Right atrium auricular region (tissue), 2 donors: Measurements from ENCODE around the gene RTP3. TPM values are rescaled to one million over a fixed set of nuclear protein-coding genes. Genes with fewer than 3 reads are reported as not detected.

Experiments
- DNase-seq: peaks from one replicate; pipeline ENCODE4 v3.0.0-alpha.2; 2019; ENCODE audit warnings: low spot score
- H3K27ac ChIP-seq, 2 donors: fragments of 200-600 bp; sonication (generic); 1 replicate in 1 of 2; 2 replicates in 1 of 2; pipeline ENCODE4 v1.5.1; 2016 to 2019
- H3K27me3 ChIP-seq, 2 donors: fragments of 200-600 bp; sonication (generic); one replicate each; pipeline versions ENCODE4 v1.5.1 to v1.6.0; 2017 to 2019
- H3K36me3 ChIP-seq: fragments of 200-600 bp; sonication (generic); one replicate; pipeline ENCODE4 v1.5.1; 2016
- H3K4me1 ChIP-seq, 2 donors: fragments of 200-600 bp; sonication (generic); one replicate each; pipeline versions ENCODE4 v1.5.1 to v1.6.0; 2017 to 2019
- H3K4me3 ChIP-seq, 2 donors: fragments of 200-600 bp; sonication (generic); 1 replicate in 1 of 2; 2 replicates in 1 of 2; pipeline ENCODE4 v1.5.1; 2017 to 2019; ENCODE audit warnings: mild to moderate bottlenecking in 1 of 2, moderate library complexity in 1 of 2
- H3K9me3 ChIP-seq, 2 donors: fragments of 200-600 bp; sonication (generic); one replicate each; pipeline ENCODE4 v1.5.1; 2019
- CTCF ChIP-seq, 2 donors: fragments of 200-600 bp; sonication (generic); IDR thresholded peaks; one replicate each; pipeline ENCODE4 v1.5.1; 2019; ENCODE audit warnings: antibody characterized with exemption in 2 of 2
- total RNA-seq, 2 donors: library from RNA; depleted of rRNA; stranded (reverse); fragments of >200 nt; gene quantifications; one replicate each; pipeline ENCODE4 v1.1.0, GENCODE V29; 2016

The RTP3 gene
- total RNA-seq, 2 donors from 2014 or later = not detected

- Histone ChIP-seq H3K4me3 (no peak overlapping the region), H3K9me3 (no peaks in the 10 kb centered on the region), H3K27ac (no peak overlapping the region), H3K4me1 (no peaks in the 10 kb centered on the region), H3K27me3 (no peaks in the 10 kb centered on the region), H3K36me3 (peaks cover 5% of the 10 kb centered on the region)
- TF ChIP-seq CTCF (IDR thresholded peaks at IDR 0.05) = no peak
- no peak for DNase-seq
Measured at GRCh38 chr3:46524832-46525231, 27.1 kb downstream of the RTP3 start.

GRCh38 chr3:46527239-46527638 lies 29.5 kb downstream of the RTP3 start:
- Histone ChIP-seq H3K4me1 (no peaks in the 10 kb centered on the region), H3K27ac (no peak overlapping the region), H3K36me3 (peaks cover 5% of the 10 kb centered on the region), H3K9me3 (no peaks in the 10 kb centered on the region), H3K27me3 (no peaks in the 10 kb centered on the region), H3K4me3 (no peak overlapping the region)
- no peak for TF ChIP-seq CTCF (IDR thresholded peaks at IDR 0.05)
- no peak for DNase-seq

GRCh38 chr3:46533091-46533490 lies 35.3 kb downstream of the RTP3 start:
- Histone ChIP-seq H3K36me3 (no peaks in the 10 kb centered on the region), H3K27me3 (no peaks in the 10 kb centered on the region), H3K27ac (no peak overlapping the region), H3K9me3 (no peaks in the 10 kb centered on the region), H3K4me1 (no peaks in the 10 kb centered on the region), H3K4me3 (no peak overlapping the region)
- no peak for TF ChIP-seq CTCF (IDR thresholded peaks at IDR 0.05)
- no peak for DNase-seq

GRCh38 chr3:46535746-46536145 lies 38.0 kb downstream of the RTP3 start:
- no peak for DNase-seq
- H3K4me1 ChIP-seq = peaks cover 0 to 7% of the 10 kb centered on the region in 2 donors
- H3K36me3 ChIP-seq = no peaks in the 10 kb centered on the region
- no peaks in the 10 kb centered on the region for H3K27me3 ChIP-seq
- no peak overlapping the region for H3K4me3 ChIP-seq
- no peak overlapping the region for H3K27ac ChIP-seq
- TF ChIP-seq CTCF (IDR thresholded peaks at IDR 0.05) = no peak
- no peaks in the 10 kb centered on the region for H3K9me3 ChIP-seq

- no peak for DNase-seq
- no peak overlapping the region for H3K27ac ChIP-seq
- H3K4me3 ChIP-seq = no peak overlapping the region
- H3K27me3 ChIP-seq = no peaks in the 10 kb centered on the region
- H3K9me3 ChIP-seq = no peaks in the 10 kb centered on the region
- H3K4me1 ChIP-seq = peaks cover 0 to 7% of the 10 kb centered on the region in 2 donors
- TF ChIP-seq CTCF (IDR thresholded peaks at IDR 0.05) = no peak
- H3K36me3 ChIP-seq = no peaks in the 10 kb centered on the region
Measured at GRCh38 chr3:46536758-46537157, 39.0 kb downstream of the RTP3 start.

GRCh38 chr3:46537316-46537715 lies 39.5 kb downstream of the RTP3 start:
- no peak overlapping the region for H3K4me3 ChIP-seq
- H3K27me3 ChIP-seq = no peaks in the 10 kb centered on the region
- H3K27ac ChIP-seq = no peak overlapping the region
- no peak for TF ChIP-seq CTCF (IDR thresholded peaks at IDR 0.05)
- DNase-seq = no peak
- H3K4me1 ChIP-seq = peaks cover 0 to 7% of the 10 kb centered on the region in 2 donors
- no peaks in the 10 kb centered on the region for H3K36me3 ChIP-seq
- H3K9me3 ChIP-seq = no peaks in the 10 kb centered on the region
